Measurements from ENCODE around the gene MYBPHL.

Gene MYBPHL

DNA sequence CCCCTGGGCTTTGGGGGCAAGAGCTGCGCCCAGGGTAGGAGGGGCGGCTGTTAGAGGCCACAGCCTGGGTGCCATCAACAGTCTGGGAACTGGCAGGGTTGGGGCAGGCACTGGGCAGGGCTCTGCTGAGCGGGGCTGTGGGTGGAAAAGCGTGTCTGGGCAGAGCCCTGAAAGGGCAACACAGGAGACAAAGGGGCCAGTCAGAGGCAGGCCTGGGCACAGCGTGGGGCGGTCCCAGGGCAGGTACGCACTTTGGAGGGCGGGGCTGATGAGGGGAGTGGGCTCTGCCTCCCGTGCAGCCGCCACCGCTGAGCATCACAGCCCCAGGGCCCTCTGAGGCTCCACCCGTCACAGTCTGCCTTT is 43.6 kb downstream of the MYBPHL start:
- DNase-seq = no peak

- DNase-seq = no peak
These were observed 44.4 kb downstream of the MYBPHL start for GRCh38 chr1:109262231-109263055.

GRCh38 chr1:109261578-109261977 is 45.2 kb downstream of the MYBPHL start:
- no peak for DNase-seq

GRCh38 chr1:109261006-109261405 is 45.8 kb downstream of the MYBPHL start:
- no peak for DNase-seq

DNA sequence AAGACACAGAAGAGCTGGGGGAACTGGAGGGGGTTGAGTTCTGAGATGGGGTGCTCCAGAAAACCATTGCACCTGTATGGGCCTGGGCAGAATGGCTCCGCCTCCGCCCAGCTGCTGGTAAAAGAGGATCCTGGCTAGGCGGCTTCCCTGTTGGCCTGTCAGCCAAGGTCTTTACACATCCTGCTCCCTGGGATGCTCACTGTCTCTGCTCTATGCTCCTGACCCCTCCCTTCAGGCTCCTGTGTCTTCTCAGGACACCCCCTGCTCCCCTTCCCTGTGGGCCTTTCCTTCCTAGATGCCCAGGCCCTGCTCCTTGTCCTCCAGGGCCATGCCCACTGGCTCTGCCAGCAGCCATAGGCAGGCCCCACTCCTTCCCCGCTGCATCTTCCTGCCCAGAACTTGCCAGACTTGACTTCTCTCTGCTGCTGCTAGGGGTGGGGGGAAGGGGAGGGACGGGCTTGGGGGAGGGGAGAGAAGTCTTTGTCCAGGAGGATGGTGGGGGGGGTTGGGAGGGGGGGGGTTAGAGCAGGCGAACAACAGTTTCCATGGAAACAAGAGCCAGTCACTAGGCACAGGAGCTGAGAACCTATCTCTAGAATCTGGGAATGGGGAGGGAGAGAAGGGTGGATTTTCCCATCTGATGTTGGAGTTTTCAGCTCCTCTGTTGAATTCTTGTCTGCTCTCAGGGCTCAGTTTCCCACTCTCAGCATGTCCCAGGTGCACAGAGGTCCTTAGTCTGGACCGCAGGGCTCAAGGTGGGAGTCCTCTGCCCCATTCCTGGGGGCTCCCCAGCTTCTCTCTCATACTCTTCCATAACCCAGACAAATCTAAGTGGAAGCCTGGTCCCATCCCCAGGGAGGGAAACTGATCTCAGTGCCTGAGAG is 46.9 kb downstream of the MYBPHL start:
- no peak for DNase-seq

DNA sequence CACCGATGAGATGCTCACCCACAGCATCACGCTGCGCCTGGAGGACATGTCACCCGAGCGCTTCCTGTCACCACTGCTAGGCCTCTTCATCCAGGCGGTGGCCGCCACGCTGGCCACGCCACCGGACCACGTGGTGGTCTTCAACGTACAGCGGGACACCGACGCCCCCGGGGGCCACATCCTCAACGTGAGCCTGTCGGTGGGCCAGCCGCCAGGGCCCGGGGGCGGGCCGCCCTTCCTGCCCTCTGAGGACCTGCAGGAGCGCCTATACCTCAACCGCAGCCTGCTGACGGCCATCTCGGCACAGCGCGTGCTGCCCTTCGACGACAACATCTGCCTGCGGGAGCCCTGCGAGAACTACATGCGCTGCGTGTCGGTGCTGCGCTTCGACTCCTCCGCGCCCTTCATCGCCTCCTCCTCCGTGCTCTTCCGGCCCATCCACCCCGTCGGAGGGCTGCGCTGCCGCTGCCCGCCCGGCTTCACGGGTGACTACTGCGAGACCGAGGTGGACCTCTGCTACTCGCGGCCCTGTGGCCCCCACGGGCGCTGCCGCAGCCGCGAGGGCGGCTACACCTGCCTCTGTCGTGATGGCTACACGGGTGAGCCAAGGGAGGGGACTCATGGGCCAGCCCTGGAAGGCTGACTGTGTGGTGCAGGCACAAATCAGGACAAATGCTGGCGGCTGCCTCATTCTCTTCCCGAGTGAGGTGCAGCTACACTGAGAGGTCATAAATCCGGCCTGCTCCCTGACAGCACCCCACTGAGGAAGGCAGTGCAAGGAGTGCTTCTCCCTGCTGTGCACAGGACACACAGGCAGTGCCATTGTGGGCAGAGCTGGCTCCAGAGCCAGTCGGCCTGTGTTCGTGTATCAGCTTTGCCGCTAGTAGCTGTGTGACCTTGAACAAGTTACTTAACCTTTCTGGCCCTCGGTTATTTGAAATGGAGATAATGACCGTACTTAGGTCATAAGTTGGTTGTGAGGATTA is 48.0 kb downstream of the MYBPHL start:
- no peak for DNase-seq

DNA sequence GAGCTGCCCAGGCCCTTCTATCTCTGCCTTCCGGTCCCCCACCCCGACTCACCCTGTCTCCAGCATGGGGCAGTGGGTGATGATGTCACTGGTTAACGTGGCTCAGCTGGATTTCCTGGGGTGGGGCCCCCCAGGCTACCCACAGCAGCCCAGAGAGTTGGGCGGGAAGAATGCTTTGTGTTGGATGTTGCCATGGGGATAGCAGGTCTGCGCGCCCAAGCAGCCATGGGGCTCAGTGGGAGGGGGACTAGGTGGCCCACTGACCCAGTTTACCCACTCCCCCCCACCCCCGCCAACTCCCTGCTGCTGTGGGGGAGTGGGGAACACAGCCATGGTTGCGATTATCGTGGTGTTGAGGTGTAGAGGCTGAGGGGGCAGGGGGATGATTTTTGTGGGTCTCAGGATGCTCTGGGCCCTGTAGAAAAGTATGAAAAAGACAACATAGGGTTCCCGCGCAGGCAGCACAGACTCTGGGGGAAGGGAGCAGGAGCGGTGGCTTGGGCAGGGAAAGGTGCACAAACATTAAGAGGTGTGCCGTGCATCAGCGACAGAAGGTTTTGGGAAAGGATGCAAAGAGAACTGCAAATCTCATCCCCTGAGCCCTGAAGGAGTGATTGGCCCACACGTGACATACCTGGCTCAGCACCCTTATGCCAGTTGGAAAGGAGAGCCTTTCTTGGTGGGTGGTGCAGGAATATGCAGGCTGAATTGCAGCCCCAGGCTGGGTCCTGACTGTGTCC is 49.0 kb downstream of the MYBPHL start:
- no peak for DNase-seq

DNA sequence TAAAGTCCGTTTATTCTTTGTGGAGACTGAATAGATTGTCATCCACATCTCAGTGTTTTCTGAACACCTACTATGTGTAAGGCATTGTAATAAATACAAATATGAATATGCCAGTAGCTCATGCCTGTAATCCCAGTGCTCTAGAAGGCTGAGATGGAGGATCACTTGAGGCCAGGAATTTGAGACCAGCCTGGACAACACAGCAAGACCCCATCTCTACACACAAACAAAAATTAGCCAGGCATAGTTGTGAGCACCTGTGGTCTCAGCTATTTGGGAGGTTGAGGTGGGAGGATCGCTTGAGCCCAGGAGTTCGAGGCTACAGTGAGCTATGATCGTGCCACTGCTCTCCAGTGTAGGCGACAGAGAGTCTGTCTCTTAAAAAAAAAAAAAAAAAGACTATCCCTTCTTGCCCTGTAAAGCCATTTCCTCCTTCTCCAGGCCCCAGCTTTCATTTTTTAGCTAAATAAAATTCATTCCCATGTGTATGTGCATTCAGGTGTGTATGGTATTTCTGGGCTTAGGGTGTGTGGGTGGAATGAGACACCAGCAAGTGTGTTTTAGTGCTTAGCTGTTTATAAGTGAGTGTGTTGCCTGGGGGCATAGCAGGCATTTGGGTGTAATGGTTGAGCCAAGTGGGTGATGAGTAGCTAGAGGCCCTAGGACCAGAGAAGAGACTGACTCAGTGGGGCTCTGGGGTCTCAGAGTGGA is 49.7 kb downstream of the MYBPHL start:
- no peak for DNase-seq

- DNase-seq = no peak
These were observed 50.7 kb downstream of the MYBPHL start for GRCh38 chr1:109256085-109256484.

DNA sequence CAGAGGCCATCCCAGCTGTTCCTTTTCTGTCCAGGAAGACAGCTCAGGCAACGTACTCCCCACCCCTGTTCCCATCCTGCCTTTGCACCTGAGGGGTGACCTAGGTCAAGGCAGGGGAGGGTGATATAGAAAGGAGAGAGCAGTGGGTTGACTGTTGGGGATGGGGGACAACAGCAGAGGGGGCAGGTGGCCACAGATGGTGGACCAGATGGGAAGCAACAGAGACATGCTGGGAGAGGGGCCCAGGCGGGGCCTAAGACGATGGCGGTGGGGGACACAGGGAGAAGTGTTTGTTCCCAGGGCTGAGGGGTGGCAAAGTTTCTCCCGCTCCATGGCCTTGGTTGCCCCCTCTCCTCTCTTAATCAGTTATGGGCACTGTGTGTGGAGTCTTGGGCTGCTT is 51.1 kb downstream of the MYBPHL start:
- no peak for DNase-seq

- DNase-seq = no peak
These were observed 51.6 kb downstream of the MYBPHL start for GRCh38 chr1:109255097-109255651.

DNA sequence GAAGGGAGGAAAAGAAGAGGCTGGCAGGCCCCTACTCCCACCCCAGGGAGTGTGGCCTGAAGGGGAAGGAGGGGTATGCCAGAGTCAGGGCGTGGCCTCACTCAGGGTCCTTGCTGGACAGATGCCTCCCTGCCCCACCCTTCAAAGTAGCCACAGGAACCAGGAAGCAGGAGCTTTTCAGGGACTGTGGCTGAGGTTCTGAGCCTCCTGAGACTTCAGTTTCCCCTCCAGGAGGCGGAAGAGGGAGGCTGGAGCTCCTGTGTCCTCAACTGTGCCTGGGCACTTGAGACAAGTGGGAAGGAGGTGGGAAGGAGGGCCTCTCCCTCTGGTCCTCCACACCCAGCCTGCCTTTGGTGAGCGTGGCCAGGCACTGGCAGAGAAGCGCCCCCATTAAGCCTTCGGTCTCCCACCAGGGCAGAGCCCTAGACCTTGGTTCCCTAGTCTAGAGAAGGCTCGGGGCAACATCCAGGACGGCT is 52.2 kb downstream of the MYBPHL start:
- no peak for DNase-seq

DNA sequence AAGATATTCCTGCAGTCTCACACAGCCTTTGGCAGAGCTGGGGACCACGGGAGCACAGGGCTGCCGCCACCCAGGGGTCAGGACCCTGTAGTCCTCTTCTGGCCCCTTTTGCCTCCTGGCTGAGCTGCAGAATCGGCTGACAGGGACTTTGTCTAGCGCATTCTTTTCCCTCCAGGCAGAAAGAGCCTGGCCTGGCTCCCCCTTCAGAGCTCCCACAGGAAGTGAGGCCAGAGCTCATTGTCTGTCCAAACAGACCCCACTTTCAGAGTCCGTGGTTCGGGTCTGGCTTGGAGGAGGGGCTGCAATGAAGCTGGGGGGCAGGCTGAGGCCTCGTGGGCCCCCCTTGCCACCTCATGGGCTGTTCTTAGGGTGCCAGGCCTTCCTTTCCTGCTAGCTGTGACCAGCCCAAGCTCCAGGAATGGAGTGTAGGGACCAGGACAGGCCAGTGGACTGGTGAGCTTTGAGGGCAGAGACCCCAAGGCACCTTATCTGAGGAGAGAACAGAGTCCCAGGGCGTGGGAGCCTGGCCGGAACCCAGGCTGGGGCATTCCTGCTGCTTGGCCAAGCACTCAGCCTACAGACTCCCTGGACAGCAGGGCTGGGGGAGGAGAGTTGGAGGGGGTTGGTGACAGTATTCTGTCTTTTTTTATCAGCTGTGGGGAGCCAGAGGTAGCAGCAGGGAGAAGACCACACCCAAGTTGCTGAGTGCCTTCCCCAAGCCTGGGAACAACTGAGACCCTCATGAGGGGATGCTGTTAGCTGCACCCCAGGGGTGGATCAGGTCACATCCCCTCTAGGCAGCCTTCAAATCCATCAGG is 52.8 kb downstream of the MYBPHL start:
- no peak for DNase-seq

- no peak for DNase-seq
These were observed 53.7 kb downstream of the MYBPHL start for GRCh38 chr1:109252893-109253802.

GRCh38 chr1:109252167-109252892 is 54.5 kb downstream of the MYBPHL start:
- DNase-seq = no peak

DNA sequence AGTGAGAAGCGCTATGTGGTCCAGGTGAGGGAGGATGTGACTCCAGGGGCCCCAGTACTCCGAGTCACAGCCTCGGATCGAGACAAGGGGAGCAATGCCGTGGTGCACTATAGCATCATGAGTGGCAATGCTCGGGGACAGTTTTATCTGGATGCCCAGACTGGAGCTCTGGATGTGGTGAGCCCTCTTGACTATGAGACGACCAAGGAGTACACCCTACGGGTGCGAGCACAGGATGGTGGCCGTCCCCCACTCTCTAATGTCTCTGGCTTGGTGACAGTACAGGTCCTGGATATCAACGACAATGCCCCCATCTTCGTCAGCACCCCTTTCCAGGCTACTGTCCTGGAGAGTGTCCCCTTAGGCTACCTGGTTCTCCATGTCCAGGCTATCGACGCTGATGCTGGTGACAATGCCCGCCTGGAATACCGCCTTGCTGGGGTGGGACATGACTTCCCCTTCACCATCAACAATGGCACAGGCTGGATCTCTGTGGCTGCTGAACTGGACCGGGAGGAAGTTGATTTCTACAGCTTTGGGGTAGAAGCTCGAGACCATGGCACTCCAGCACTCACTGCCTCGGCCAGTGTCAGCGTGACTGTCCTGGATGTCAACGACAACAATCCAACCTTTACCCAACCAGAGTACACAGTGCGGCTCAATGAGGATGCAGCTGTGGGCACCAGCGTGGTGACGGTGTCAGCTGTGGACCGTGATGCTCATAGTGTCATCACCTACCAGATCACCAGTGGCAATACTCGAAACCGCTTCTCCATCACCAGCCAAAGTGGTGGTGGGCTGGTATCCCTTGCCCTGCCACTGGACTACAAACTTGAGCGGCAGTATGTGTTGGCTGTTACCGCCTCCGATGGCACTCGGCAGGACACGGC is 55.3 kb downstream of the MYBPHL start:
- no peak for DNase-seq
